Kidney (tissue), 14 donors: ENCODE data around the gene CBLB. TPM values are rescaled to one million over a fixed set of nuclear protein-coding genes. Genes with fewer than 3 reads are reported as not detected.
A peak's percentile ranks its signal among the peaks of the same experiment; 100 is the strongest.

Experiments
- DNase-seq, 5 donors: peaks; one replicate each; pipeline ENCODE4 v3.0.0-alpha.2; 2013 to 2020
- FAIRE-seq: peaks from 2 replicates; lab custom pipeline; 2012; peaks lifted over from hg19 to GRCh38; lab: Jason Lieb, UNC
- H3K27ac ChIP-seq, 2 donors: one replicate each; pipeline ENCODE4 v1.7.0; 2013; ENCODE audit warnings: low read depth in 2 of 2, low read length in 2 of 2, inconsistent platforms in 1 of 2
- H3K27me3 ChIP-seq: one replicate; pipeline ENCODE4 v1.7.1; 2013; ENCODE audit warnings: low read length, inconsistent platforms; ENCODE audit not compliant: control insufficient read depth, insufficient read depth
- H3K36me3 ChIP-seq, 3 donors: one replicate each; pipeline versions ENCODE4 v1.7.0 to v1.7.1; 2013; ENCODE audit warnings: low read length in 3 of 3, control low read depth in 1 of 3, inconsistent platforms in 1 of 3; ENCODE audit not compliant: insufficient read depth in 3 of 3, control insufficient read depth in 2 of 3
- H3K4me1 ChIP-seq, 3 donors: one replicate each; pipeline versions ENCODE4 v1.7.0 to v1.7.1; 2013; ENCODE audit warnings: low read length in 3 of 3, inconsistent platforms in 1 of 3, low read depth in 1 of 3; ENCODE audit not compliant: control insufficient read depth in 2 of 3, insufficient read depth in 2 of 3
- H3K4me3 ChIP-seq, 3 donors: one replicate each; pipeline versions ENCODE4 v1.7.0 to v1.8.1; 2013; ENCODE audit warnings: low read length in 3 of 3, control low read depth in 1 of 3, inconsistent platforms in 1 of 3
- H3K9ac ChIP-seq, 3 donors: one replicate each; pipeline versions ENCODE4 v1.7.0 to v1.7.1; 2013; ENCODE audit warnings: low read length in 3 of 3, control low read depth in 1 of 3, inconsistent platforms in 1 of 3
- H3K9me3 ChIP-seq, 3 donors: one replicate each; pipeline versions ENCODE4 v1.7.0 to v1.7.1; 2013; ENCODE audit warnings: low read length in 3 of 3, control low read depth in 1 of 3, inconsistent platforms in 1 of 3; ENCODE audit not compliant: control insufficient read depth in 2 of 3, insufficient read depth in 1 of 3
- CTCF ChIP-seq: IDR thresholded peaks from 3 replicates; pipeline ENCODE4 v1.5.1; 2012; ENCODE audit warnings: mild to moderate bottlenecking, moderate library complexity, borderline replicate concordance; ENCODE audit not compliant: insufficient read depth; ENCODE audit errors: extremely low read depth
- intact Hi-C: fragments of 100-400 bp; cut with DNase I; formaldehyde crosslinking; loops from one replicate; pipeline ENCODE4 v1.11.1; 2022
- polyA plus RNA-seq: library from polyadenylated mRNA; stranded (reverse); fragments of 350-450 nt; fragmentation: Illumina TruSeq; extraction: RNeasy Lipid Tissue Mini Kit (QIAGEN cat#74804); gene quantifications from one replicate; pipeline ENCODE4 v1.2.3, GENCODE V29; 2014; ENCODE audit warnings: low read depth, low replicate concordance; ENCODE audit not compliant: insufficient read depth
- total RNA-seq: library from RNA; stranded (reverse); fragmentation: NEBNext Ultra II Directional; extraction: Animal tissue kit (Norgen Biotek cat#: 25700); gene quantifications from one replicate; pipeline ENCODE4 v1.2.1, GENCODE V29; 2021
- donor health status: control.
- donor health status: control.
- donor health status: control.
- donor health status: control.
- donor health status: control.
- donor health status: DM: yes; HTN: yes; CAD: no.
- donor health status: Normal renal cell carcinoma (clear cell type).

CBLB gene
- total and polyA plus RNA-seq, 2 donors from 2014 or later, result 7.7 to 48.4 TPM

GRCh38 chr3:105747696-105748095, 121.1 kb downstream of the CBLB start:
- DNase-seq (peak in 1 of 5 donors; percentile 20), FAIRE-seq (no peak)
- Histone ChIP-seq H3K27ac (no peak overlapping the region), H3K36me3 (peaks cover 0 to 4% (median 0%) of the 10 kb centered on the region in 3 donors), H3K4me3 (no peak overlapping the region), H3K4me1 (peaks cover 0 to 5% (median 5%) of the 10 kb centered on the region in 3 donors), H3K9ac (no peak overlapping the region), H3K9me3 (no peaks in the 10 kb centered on the region), H3K27me3 (no peaks in the 10 kb centered on the region)
- TF ChIP-seq CTCF, result no peak
- intact Hi-C loops, result no loop called here

GRCh38 chr3:105747060-105747541, 121.7 kb downstream of the CBLB start:
- intact Hi-C loops, result no loop called here
- peaks cover 0 to 5% (median 5%) of the 10 kb centered on the region in 3 donors for H3K4me1 ChIP-seq
- H3K27ac ChIP-seq, result no peak overlapping the region
- FAIRE-seq (peak; percentile 84), DNase-seq (peak in 1 of 5 donors; percentile 18)
- no peak for TF ChIP-seq CTCF
- H3K9ac ChIP-seq, result no peak overlapping the region
- H3K36me3 ChIP-seq, result peaks cover 0 to 4% (median 0%) of the 10 kb centered on the region in 3 donors
- H3K4me3 ChIP-seq, result no peak overlapping the region
- no peaks in the 10 kb centered on the region for H3K9me3 ChIP-seq
- no peaks in the 10 kb centered on the region for H3K27me3 ChIP-seq

- peak in 2 of 5 donors; percentile 29 to 35 for DNase-seq
- no peak for TF ChIP-seq CTCF
- Histone ChIP-seq H3K27me3 (no peaks in the 10 kb centered on the region), H3K27ac (no peak overlapping the region), H3K9me3 (no peaks in the 10 kb centered on the region), H3K36me3 (peaks cover 0 to 4% (median 0%) of the 10 kb centered on the region in 3 donors), H3K9ac (no peak overlapping the region), H3K4me1 (peaks cover 0 to 5% (median 5%) of the 10 kb centered on the region in 3 donors), H3K4me3 (no peak overlapping the region)
- intact Hi-C loops, result no loop called here
- no peak for FAIRE-seq
These were observed 122.4 kb downstream of the CBLB start for GRCh38 chr3:105746231-105746996.
